RWPE2 (cell line): ENCODE measurements around the gene TASOR.
"Not testable (repeated sequence)": the region's sequence is repeated elsewhere in the genome, so short reads cannot be mapped to it uniquely, and the experiment has no call there.

Experiments used
- ATAC-seq: fragments of 200-7000 bp; cut with Tn5 transposase; 3 replicates; pipeline ENCODE4 v1.9.1; 2021; ENCODE audit warnings: low read depth
- DNase-seq: peaks from one replicate; pipeline ENCODE4 v3.0.0-alpha.2; 2020; ENCODE audit warnings: low spot score
- H3K27ac ChIP-seq: fragments of 450-650 bp; 2 replicates; pipeline ENCODE4 v1.5.1; 2017; ENCODE audit warnings: mild to moderate bottlenecking; ENCODE audit not compliant: poor library complexity, severe bottlenecking
- H3K27me3 ChIP-seq: fragments of 250-450 bp; sonication (Bioruptor Pico); 2 replicates; pipeline ENCODE4 v1.5.1; 2021; ENCODE audit warnings: mild to moderate bottlenecking, moderate library complexity; ENCODE audit not compliant: insufficient read depth, poor library complexity, severe bottlenecking
- H3K36me3 ChIP-seq: fragments of 250-450 bp; sonication (Bioruptor Pico); 2 replicates; pipeline ENCODE4 v1.5.1; 2020; ENCODE audit warnings: low read depth, mild to moderate bottlenecking, moderate library complexity
- H3K4me1 ChIP-seq: fragments of 250-450 bp; sonication (Bioruptor Pico); 2 replicates; pipeline ENCODE4 v1.5.1; 2021; ENCODE audit warnings: mild to moderate bottlenecking, moderate library complexity; ENCODE audit not compliant: insufficient read depth, poor library complexity, severe bottlenecking
- H3K4me3 ChIP-seq: fragments of 250-450 bp; sonication (Bioruptor Pico); 2 replicates; pipeline ENCODE4 v1.5.1; 2021; ENCODE audit warnings: mild to moderate bottlenecking, moderate library complexity; ENCODE audit not compliant: severe bottlenecking
- H3K9me3 ChIP-seq: fragments of 250-450 bp; sonication (Bioruptor Pico); 2 replicates; pipeline ENCODE4 v1.5.1; 2021; ENCODE audit warnings: mild to moderate bottlenecking, moderate library complexity; ENCODE audit not compliant: severe bottlenecking
- TF ChIP-seq, protein P1 (sequence below): fragments of 450-650 bp; IDR thresholded peaks from one replicate; pipeline ENCODE4 v1.5.1; 2017; ENCODE audit warnings: mild to moderate bottlenecking, moderate library complexity; ENCODE audit not compliant: poor library complexity, severe bottlenecking

TASOR gene

GRCh38 chr3:56700151-56700550 is 17.1 kb upstream of the TASOR start:
- H3K36me3 ChIP-seq: no peaks in the 10 kb centered on the region
- H3K27me3 ChIP-seq: no peaks in the 10 kb centered on the region
- ATAC-seq: peak; percentile 43
- DNase-seq: no peak
- H3K4me3 ChIP-seq: no peak overlapping the region
- H3K27ac ChIP-seq: no peak overlapping the region
- H3K9me3 ChIP-seq: no peaks in the 10 kb centered on the region
- TF ChIP-seq, protein P1, sequence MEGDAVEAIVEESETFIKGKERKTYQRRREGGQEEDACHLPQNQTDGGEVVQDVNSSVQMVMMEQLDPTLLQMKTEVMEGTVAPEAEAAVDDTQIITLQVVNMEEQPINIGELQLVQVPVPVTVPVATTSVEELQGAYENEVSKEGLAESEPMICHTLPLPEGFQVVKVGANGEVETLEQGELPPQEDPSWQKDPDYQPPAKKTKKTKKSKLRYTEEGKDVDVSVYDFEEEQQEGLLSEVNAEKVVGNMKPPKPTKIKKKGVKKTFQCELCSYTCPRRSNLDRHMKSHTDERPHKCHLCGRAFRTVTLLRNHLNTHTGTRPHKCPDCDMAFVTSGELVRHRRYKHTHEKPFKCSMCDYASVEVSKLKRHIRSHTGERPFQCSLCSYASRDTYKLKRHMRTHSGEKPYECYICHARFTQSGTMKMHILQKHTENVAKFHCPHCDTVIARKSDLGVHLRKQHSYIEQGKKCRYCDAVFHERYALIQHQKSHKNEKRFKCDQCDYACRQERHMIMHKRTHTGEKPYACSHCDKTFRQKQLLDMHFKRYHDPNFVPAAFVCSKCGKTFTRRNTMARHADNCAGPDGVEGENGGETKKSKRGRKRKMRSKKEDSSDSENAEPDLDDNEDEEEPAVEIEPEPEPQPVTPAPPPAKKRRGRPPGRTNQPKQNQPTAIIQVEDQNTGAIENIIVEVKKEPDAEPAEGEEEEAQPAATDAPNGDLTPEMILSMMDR: no peak
- H3K4me1 ChIP-seq: peaks cover 8% of the 10 kb centered on the region

DNA sequence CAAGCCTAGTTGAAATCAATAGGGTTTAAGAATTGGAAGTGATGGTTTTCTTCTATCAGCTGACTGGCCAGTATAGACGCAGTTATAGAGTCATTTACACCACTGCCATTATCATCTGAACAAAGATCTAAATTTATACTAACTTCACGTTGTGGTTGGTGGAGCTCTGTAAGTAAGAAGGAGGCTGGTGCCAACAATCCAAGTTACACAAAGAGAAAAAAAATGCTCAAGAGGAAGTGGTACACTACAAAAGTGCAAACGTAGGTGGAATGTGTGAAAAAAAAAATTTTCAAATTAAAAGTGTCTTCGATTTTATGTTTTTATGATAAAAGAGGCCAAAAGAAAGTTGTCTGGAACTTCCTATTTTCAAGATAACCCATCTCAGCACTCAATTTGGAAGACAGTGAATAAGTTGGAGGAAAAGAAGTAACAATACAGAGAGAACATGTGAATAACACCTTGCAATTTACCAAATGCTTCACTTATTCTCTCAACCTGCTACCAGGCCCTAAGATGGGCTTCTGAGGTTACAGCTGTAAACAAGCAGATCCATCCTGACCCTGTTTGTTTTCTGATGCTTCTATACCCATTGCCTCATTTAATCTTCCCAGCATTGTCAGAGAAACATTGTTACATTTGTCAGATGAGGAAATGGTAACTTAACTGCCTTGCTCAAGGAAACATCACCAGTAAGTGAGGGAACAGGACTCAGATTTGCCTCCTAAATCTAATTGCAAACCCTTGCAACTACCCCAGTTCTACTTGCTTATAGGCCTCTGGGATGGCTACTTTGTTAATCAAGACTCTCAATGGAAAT is 12.0 kb upstream of the TASOR start:
- ATAC-seq (no peak), DNase-seq (no peak)
- Histone ChIP-seq H3K27ac (no peak overlapping the region), H3K9me3 (no peaks in the 10 kb centered on the region), H3K36me3 (no peaks in the 10 kb centered on the region), H3K4me1 (peaks cover 21% of the 10 kb centered on the region), H3K27me3 (no peaks in the 10 kb centered on the region), H3K4me3 (no peak overlapping the region)
- TF ChIP-seq, protein P1: no peak

- no peak overlapping the region for H3K27ac ChIP-seq
- no peak for ATAC-seq
These were observed 10.7 kb upstream of the TASOR start for GRCh38 chr3:56693750-56694149.

DNA sequence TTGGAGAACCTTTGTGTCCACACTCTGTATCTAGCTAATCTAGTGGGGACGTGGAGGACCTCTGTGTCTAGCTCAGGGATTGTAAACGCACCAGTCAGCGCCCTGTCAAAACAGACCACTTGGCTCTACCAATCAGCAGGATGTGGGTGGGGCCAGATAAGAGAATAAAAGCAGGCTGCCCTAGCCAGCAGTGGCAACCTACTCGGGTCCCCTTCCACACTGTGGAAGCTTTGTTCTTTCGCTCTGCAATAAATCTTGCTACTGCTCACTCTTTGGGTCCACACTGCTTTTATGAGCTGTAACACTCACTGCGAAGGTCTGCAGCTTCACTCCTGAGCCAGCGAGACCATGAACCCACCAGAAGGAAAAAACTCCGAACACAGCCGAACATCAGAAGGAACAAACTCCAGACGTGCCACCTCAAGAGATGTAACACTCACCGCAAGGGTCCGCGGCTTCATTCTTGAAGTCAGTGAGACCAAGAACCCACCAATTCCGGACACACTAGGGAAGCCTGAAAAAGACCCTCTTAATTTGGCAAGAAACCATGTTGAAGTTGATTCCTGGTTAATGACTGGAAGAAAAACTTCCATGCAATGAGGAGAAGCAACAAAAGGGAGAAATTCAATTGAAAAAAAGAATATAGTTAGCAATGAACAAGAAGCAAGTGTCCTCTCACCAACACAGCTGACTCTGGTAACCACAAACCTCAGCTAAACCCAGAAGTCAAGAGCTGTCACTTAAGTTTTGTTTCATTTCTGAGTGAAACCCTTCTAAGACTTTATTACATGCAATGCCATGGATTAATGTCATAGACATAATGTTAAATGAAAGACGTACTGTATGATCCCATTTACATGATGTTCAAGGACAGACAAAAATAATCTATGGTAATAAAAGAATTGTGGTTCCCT is 9.7 kb upstream of the TASOR start:
- not testable (repeated sequence) for DNase-seq, ATAC-seq, H3K27me3 ChIP-seq, H3K9me3 ChIP-seq, H3K4me3 ChIP-seq, H3K27ac ChIP-seq, H3K36me3 ChIP-seq
- H3K4me1 ChIP-seq: peaks cover 26% of the 10 kb centered on the region

More at GRCh38 chr3:56693750-56694149, 10.7 kb upstream of the TASOR start:
- H3K4me3 ChIP-seq: no peak overlapping the region
- H3K27me3 ChIP-seq: no peaks in the 10 kb centered on the region
- TF ChIP-seq, protein P1: no peak
- no peaks in the 10 kb centered on the region for H3K9me3 ChIP-seq
- no peak for DNase-seq
- no peaks in the 10 kb centered on the region for H3K36me3 ChIP-seq
- H3K4me1 ChIP-seq: peaks cover 21% of the 10 kb centered on the region

GRCh38 chr3:56692001-56692365 is 8.9 kb upstream of the TASOR start:
- not testable (repeated sequence) for H3K9me3 ChIP-seq, ATAC-seq, DNase-seq, H3K27me3 ChIP-seq, H3K36me3 ChIP-seq, H3K4me3 ChIP-seq
- H3K27ac ChIP-seq: peak overlapping the region; percentile 61
- H3K4me1 ChIP-seq: peaks cover 26% of the 10 kb centered on the region
